HG02678 (cell line): Measurements from ENCODE around the gene CDK14.
A peak's percentile ranks its signal among the peaks of the same experiment; 100 is the strongest.

ENCODE experiments used
- ATAC-seq: cut with Tn5 transposase; IDR thresholded peaks from one replicate; pipeline ENCODE4 v1.9.1; 2021; ENCODE audit warnings: mild to moderate bottlenecking, moderate library complexity; ENCODE audit not compliant: unreplicated experiment

Gene CDK14

DNA sequence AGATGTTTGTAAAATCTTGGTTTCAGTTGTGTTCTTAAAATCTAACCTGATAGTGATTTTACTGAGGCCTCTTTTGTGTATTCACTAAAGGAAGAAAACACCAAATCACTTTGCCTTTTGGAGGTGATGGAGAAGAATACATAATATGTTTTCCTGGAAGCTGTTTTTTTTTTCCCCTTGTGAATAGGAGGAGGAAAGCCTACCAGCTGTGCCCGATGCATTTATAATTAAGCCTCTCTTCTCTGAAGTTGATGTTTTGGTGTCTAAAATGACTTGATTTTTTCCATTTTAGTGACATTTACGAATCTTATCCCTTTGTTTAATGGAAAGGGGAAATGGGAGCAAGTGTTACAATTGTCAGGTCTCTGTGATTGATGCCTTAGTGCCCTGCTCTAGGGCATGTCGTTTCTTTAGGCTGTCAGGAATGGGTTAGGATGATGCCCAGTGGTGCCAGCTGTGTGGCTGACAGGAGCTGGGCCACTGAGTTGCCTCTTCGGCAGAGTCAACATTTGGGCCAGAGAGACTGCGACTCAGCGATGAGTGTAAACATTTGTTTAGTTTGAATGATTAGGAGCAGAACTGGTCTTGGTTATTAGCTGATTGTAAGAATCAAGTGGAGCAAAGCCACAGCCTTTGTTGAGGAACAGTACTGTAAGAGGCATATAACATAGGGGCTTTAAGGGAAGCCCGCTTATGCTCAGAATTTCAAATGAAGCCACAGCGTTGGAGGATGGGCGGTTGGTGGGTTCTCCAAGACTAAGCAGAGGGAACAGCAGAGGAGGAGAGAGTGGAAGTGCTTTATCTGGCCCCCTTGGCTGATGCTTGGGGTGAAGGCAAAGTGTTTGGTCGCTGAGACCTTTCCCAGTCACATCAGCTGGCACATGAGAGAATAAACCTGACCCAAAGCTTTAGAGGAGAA lies 81.6 kb downstream of the CDK14 start:
- ATAC-seq = no peak

DNA sequence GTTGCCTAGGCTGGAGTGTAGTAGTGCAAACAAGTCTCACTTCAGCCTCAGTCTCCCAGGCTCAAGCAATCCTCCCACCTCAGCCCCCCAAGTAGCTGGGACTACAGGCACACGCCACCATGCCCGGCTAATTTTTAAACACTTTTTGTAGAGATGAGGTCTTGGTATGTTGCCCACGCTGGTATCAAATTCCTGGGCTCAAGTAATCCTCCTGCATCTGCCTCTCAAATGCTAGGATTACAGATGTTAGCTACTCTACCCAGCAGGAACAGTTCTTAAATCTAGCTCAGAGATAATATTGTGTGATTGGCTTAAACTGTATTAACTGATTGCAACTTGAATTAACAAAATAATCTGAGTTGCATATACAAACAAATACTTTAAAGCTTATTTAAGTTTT lies 82.9 kb downstream of the CDK14 start:
- no peak for ATAC-seq

DNA sequence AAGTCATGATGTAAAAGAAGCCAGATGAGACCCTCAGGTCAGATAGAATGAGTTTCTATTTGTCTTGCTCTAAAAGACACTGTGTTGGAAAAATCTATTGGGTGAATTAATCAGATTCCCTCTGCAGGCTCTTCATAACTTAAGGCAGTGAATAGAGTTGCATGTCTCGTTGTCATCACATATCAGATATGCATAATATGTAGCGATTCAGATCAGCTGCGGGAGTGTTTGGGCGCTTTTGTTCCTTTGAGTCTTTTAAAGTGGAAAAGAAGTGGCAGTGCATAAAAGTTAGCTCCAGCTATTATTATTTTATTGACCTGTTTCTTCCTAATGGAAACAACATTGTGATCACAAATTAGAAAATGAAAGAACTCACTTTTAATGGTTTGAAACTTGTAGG lies 84.4 kb downstream of the CDK14 start:
- no peak for ATAC-seq

DNA sequence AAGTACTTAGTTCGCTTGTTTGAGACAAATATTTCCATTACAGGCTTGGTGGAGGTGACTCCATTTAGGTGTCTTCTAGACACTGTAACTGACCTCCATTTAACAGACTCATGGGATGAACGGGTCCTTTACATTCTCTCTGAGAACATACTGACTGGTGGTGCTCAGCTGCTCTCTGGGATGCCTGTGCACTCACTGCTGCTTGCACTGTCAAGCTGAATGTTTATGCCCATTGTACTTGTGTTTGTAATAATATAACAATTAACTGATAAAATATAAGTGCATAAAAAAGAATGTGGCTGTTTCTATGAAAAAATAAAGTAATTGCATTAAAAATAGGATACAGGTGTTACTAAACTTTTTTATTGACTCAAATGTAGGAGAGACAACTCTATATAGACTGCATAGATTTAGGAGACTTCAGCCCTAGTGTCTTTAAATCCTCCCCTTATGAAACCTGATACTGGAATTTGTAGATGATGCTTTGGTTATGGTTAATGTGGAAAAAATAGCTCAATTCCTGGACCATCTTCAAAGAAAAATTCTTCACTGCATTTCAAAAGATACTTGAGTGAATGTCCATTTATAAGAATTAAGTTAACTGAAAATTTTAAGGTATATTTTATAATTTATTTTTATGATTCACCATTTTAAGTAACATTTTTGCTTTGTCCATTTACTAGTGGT lies 85.4 kb downstream of the CDK14 start:
- no peak for ATAC-seq

DNA sequence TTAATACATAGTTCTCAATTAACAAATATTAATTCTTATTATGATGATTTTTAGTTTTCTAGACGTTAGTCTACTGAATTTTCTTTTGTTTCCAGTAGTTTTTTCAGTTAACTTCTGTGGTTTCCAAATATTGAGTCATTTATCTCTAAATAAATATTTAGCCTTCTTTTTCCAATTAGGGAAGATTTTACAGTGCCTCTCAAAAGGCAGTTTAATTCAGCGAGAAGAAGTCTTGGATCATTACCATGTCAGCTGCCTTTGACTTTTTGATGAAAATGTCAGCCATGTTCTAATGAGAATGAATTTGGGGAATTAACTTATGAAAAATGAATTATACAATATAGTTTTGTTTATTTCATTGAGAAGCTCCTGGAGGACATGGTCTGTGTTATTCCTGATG lies 90.0 kb downstream of the CDK14 start:
- ATAC-seq = no peak

DNA sequence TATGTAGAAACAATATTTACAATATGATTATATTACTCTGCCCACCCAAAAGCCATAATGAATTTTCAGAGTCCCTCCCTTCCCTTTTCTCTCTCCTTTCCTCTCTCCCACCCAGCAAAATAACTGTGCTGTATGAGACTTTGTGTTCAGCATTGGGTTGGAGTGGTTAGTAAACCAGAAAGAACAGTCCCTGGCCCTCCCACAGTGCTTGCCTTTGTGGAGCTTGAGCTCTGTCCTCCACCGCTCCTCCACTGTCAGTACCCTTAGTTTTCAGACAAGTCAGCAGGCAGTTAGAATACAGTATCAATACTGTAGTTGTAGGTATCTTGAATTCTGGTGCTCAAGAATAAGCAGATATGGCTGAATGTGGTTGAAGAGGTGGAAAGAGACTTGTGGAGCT lies 92.7 kb downstream of the CDK14 start:
- ATAC-seq = no peak

DNA sequence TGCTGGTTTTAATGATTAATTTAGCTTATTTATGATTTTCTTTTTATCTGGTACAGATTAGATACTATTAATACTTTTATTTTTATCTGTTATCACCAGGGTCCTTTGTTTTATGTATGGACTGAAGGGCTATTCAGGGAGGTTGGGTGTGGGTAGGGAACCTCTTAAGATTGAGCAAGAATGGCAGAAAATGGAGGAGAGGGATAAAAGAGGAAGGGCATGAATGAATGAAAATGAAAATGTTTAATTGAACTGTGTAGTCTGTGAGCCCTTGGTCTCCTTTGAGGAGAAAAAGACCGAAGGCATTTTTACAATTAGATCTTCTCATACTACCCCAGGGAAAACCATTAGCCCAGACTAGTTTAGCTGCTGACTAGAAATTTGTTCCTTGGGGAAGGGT lies 93.1 kb downstream of the CDK14 start:
- no peak for ATAC-seq

DNA sequence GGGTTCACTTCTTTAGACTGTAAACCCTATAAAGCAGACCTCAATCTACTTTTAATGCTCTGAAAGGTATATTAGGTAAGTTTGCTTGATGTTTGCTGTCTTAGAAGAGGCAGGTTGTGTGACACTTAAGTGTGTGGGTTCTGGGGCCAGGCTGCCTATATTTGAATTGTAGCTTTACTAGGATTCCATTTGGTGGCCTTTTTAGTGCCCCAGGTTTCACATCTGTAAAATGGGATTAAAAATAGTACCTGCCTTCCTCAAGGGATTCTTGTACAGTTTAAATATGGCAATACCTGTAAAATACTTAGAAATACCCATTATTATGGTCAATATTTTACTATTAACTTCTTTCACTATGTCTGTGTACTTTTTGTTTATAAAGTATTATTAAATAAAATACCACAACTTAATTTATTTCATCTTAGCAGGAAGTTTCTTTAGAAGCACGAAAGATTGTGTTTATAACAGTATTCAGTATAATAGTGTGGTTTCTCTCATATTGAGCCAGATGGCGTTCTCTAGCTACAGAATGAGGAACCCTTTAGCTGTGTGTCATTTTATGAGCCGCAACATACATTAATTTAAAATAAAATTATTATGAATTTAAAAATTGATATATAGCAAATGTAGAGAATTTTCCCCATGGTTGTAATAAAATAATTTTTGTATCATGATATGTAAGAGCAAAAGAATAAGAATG lies 94.2 kb downstream of the CDK14 start:
- peak; percentile 49 for ATAC-seq

DNA sequence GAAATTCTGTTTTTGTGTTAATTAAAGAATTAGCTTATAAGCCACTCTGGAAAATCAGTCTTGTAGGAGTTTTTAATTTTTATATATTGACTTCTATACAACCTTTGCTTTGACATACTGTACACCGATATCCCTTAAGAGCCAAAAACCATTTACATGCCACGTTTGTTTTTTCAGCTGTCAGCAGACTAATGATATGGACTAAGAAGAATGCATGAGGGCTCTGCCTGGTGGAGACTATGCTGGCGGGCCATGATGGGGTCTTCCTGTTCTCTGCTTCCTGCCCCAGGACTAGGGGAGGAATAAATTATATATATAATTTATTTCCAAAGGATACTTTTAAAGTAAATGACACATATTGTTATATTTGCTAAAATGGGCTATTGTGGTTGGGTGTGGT lies 96.3 kb downstream of the CDK14 start:
- ATAC-seq = no peak

DNA sequence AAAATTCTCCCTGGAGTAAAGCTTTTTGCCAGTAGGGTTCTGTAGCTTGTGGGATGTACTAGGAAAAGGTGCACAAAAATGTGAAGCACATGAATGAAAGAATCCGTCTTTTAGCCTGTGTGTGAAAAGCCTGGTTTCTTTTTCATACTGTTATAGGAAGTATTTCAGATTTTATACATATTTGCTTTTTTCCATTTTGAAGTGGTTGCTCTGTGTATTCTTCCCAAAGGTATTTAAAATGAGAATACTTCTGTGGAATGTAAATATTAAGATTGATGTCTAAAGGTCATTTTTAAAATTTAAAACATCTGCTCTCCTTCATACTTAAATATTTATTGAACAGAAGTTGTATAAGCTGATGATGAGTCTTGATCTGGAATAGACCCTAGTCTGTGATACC lies 96.8 kb downstream of the CDK14 start:
- no peak for ATAC-seq

DNA sequence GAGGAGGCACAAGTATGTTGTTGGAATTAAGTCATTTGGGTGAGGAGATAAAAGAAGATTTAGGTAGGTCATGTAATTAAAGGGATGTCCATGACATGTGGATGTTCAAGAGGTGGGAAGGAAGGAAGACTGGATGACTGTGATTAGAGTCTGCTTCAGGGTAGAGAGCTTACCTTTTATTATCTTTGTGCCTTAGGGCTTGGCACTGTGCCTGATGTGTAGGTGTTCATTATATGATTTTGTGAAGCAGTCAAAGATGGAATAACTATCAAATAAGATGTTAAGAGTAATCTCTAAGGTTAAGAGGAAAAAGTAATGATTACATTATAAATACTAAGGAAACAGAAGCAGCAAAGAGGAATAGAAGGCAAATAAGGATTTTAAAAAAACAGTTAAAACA lies 97.8 kb downstream of the CDK14 start:
- no peak for ATAC-seq

DNA sequence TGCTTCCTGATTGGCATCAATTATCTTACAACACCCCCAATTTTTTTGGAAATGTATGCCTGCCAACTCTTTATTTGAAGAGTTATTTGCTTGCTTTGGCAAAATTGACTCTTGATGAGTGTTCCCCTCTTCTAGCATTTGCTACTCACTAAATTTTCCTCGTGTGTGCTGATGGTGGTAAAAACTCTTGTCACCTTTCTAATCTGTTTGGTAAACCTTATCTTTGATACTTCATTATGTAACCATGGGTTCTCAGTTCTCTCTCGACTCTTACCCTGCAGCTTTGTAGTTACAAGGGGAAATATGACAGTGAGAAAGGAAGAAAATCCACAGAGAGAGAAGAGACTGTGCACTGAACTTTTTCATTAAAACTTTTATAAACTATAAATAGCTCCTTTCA lies 102.5 kb downstream of the CDK14 start:
- no peak for ATAC-seq

DNA sequence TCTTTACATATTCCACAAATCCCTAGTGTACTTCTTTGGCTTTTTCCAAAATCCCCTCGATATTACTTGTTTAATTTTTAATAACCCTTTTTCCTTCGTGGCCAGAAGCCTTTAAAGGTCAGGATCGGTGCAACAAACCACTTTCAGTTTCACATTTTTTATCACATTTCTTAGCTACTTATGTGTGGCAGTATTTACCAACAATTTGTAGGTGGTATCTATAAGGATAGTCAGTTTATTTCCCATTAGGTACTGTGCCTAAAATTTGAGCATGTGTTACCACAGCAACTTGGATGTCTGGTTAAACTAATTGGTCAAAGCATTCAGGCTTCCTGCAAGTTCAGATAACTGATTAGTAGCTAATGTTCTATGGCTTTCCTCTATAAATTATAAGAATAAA lies 104.9 kb downstream of the CDK14 start:
- ATAC-seq = peak; percentile 65

DNA sequence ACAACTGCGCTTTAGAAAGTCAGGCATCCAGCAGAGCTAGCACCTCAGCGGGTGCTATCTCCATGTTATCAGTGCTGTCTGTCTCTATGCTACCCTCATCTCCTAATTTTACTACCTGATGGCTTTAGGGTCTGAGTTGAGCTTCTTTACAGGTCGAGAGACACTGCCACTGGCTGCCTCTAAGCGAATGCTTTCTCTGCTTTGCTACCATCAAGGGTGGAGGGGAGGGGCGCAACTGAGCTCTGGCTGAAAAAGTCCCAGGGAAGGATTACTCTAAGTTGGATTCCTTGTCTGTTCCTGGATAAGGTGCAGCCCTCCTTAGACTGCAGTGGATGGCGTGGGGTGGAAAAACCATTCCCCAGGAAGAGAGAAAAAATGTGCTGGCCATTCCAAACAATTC lies 105.7 kb downstream of the CDK14 start:
- ATAC-seq = no peak

DNA sequence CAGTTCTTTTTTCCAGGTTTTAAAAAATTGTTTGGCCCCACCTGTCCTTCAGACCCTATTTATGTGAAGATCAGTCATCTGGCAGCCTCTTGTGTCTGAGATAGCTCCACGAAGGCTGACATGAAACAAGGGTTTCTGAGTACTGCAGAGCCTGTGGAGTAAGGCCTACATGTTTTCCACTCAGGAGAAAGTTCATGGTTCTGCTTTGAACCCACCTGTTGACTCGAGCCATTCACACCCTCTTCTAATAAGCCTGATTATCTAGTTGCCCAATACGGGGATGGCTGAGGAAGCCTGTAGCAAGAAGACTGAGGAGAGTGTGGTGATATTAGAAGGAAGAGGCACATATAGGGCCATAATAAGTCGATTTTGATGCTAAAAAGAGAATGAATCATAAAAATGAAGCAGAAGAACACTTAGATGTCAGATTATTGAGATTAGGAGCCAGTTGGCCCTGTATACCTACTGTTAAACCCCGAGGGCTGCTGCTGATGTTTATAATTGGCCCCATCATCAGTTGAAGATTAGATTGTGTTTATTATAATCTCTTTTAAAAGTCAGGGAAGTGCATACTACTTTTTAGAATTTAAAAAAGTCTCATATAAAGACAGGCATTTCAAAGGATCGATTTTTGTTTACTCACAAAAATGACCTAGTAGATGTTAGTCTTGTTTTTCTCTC lies 109.4 kb downstream of the CDK14 start:
- ATAC-seq = no peak

DNA sequence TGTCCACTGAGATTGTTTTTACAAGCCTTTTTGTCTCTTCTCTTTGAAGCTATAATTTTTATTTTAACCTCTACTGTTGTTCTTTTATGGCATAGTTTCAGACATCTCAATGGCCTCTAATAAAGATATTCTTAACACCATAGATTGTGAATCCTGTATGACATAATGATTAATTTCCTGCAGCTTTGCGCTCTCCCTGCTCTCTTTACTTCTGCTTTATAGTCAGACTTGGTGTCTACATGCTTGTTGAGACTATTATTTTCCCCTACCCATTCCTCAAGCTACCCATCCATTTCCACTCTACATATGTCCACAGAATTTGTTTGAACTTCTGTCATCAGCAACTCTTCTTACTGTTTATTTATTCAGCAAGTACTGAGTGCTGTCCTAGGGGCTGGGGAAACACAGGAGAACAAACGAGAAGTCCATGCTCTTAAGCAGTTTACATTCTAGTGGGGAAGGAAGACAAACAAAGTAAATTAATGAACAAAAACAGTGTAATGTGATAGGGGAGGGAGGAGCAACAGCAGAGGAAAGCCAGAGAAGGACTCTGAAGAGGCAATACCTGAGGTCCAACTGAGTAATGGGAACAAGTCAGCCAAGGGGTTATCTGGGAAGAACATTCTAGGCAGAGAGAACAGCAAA lies 110.1 kb downstream of the CDK14 start:
- no peak for ATAC-seq

DNA sequence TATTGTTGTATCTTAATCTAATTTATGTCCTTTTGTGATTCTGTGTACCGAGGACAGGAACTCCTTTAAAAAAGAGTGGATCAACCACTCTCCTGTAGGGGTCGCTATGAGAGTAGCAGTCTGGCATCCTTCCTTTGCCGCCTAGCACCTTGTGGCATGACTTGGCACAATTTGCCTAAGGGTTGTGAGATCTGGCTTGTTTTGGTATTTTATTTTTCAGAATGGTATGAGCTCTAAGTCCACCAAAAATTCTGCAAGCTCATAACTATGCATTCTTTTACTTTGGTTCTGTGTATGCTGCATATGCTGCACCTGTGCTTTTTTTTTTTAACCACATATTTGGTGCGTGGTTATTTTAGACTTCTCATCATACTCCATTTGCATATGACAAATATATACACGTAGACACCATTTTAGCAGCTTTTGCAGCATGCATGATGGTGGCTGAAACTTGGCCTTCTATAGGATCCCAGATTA lies 112.8 kb downstream of the CDK14 start:
- ATAC-seq = peak; percentile 71

DNA sequence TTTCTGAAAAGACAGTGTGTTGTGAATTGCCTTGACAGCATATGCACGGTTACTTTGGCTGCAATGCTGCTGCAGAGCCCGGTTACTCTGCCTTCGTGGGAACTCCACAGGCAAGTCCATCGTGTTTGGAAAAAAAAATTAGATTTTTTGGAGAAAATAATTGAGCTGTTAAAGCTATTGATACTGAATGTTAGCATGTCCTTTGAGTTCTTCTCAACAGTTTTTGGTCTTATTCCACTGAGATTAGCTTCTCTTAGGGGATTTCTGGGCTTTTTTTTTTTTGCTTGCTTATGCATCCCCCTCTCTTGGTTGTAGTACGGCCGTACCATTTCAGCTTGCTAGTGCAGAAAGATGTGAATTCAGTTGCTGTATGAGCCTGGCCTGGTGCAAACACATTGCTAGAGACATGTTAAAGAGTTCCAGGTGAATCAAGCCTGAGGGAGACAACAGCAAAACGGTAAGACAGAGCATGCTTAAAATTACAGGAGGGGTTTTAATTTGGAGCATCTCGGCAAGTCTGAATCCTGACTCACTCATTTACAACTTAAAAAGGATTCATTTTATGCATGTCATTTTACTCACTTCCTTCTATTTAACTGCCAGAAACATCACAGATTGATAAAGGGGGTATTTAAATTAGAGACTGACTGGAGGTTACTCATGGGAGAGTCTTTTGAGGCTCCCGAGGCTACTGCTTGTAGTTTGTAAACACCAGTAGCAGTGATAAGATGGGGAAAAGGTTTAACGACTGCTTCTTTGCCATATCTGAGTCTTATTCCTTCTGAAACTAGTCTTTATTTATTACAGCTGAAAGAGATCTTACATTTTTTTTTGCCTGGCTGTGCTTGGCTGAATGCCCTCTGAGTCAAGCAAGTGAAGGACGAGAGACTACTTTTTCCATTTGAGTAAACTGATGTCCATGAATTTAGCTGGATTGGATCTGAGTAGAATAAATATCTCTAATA lies 113.7 kb downstream of the CDK14 start:
- peak; percentile 49 for ATAC-seq

DNA sequence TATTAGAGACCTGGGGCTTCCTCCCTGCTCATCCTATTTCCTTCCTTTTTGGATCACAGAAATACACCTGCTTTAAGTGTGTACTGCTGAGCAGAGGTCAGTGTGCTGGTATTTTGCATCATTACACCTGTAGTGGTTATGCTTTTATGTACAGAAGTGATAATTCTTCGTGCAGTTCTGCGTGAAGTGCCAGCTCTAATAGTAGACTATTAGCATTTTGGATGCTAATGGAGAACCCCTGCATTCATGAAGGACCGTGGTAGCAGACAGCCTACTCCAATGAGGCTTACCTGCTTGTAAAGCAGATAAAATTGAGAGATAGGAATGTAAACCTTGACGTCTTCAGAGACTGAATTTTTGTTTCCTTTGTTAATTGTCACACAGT lies 114.3 kb downstream of the CDK14 start:
- no peak for ATAC-seq
